HG03460 (cell line): ENCODE results near the gene TSEN15.
"Not testable (repeated sequence)": the region's sequence is repeated elsewhere in the genome, so short reads cannot be mapped to it uniquely, and the experiment has no call there.

Source experiments
- ATAC-seq: cut with Tn5 transposase; IDR thresholded peaks from one replicate; pipeline ENCODE4 v1.9.1; 2021; ENCODE audit not compliant: unreplicated experiment

Gene TSEN15

DNA sequence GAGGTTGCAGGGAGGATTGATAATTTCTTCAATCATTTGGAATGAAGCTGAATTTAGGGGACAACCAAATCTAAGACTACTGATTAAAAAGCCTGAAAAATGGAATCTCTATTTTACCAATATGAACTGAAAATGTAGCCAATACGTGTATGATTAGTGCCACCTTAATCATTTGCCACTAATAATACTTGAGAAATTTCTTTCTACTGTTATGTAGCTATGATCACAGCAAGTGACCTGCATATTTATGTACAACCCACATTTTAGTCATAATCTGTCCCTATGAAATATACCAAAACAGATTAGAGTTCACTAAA lies 20.5 kb upstream of the TSEN15 start:
- no peak for ATAC-seq

GRCh38 chr1:184031409-184032107 lies 20.0 kb upstream of the TSEN15 start:
- no peak for ATAC-seq

- no peak for ATAC-seq
Measured at GRCh38 chr1:184032306-184032929, 19.1 kb upstream of the TSEN15 start.

- ATAC-seq: no peak
Measured at GRCh38 chr1:184032930-184033418, 18.6 kb upstream of the TSEN15 start.

DNA sequence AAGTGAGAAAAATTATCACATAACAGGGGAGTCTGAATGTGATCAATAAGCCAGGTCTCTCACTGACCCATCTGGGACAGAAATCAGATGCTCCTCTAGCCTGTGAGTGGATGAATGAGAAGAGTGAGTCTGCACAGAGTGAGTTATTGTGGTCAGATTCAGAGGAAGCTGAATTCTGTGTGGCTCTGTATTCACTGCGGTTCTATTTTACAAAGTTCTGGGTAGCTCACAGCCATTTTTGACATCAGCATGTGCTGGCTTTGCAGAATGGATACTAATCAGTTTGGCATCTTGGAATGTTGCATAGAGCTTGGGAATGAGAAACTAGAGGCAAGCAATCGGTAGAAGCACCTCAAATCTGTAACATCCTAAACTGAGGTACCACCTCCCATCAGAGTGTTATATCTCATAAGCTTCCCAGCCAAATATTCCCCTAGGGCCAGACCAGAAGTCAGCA lies 17.8 kb upstream of the TSEN15 start:
- no peak for ATAC-seq

DNA sequence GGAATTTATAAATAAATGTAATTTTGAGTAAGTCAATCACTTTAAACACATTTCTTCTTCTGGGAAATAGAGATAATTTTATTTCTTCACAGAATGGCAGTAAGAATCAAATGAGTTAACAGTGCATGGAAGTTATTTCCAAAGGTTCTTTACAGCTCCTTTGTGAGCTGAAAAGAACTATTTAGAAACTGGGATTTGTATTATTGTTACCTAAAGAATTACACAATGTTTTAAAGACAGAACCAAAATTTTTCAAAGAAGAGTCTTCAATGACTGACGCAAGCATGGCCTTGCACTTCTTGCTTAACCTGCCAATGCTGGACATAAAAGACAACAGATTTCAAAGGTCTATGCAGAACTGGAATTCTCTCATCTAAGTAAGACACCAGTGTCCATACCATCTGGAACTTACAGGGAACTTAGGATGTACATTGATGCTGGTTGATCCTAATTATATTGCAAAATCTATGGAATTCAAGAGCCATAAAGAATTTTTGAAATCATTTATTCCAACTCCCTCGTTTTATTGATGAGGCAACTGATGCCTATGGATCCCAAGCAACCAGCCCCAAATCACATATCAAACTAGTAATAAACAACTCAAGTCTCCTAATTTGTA lies 16.7 kb upstream of the TSEN15 start:
- no peak for ATAC-seq

DNA sequence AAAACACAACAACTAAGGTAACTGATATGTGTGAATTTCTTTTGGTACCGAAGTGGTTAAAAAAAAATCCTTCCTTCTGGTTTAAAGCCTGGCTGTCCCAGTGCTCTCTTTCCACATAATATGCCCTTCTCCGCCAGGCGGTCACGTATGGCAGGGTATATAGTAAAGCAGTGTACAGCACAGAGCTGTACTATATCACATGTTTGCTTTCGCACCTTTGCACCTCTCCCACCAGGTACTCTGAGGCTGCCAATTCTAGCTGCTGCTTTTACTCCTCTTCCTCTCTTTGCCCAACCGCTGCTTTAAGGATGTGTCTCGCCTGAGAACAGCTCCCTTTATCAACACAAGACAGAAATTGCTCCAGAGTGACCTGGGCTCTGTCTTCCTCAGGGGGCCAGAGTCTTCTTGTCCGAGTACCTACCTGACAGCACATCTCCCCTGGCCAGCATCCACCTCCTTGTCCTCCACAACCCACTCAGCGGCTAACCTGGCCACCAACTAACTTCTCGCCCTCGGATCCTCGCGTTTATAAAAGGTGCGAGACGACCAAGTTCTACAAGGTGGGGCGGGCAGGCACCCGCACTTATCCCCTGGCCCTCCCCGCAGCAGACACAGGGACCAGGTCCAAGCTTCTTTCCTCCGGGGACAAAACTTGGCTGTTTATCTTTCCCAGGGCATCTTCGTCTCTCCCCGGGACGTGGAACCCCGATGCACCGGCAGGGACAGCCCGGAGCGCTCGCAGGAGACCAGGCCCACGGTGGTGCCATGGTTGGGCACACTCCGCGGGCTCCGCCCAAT lies 15.6 kb upstream of the TSEN15 start:
- ATAC-seq: no peak

DNA sequence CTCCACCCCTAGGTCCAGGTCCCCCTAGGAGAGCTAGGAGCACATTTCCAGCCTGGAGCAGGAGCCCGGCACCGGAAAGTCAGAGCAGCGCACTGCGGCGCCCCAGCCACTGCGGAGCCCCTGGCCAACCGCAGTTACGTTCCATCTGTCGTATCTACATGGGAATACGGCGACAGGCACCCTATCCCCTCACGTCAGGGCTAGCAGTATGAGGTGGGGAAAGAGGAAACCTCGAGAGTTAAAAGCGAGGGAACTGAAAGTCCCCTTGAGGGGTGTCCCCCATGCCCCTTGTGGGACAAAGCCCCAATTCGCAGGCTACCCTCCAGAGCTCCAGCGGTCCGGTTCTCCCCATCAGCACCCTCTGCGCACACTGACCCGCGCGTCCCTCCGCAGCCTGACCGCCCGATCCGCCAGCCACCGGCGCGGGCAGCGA lies 15.0 kb upstream of the TSEN15 start:
- peak; percentile 28 for ATAC-seq

DNA sequence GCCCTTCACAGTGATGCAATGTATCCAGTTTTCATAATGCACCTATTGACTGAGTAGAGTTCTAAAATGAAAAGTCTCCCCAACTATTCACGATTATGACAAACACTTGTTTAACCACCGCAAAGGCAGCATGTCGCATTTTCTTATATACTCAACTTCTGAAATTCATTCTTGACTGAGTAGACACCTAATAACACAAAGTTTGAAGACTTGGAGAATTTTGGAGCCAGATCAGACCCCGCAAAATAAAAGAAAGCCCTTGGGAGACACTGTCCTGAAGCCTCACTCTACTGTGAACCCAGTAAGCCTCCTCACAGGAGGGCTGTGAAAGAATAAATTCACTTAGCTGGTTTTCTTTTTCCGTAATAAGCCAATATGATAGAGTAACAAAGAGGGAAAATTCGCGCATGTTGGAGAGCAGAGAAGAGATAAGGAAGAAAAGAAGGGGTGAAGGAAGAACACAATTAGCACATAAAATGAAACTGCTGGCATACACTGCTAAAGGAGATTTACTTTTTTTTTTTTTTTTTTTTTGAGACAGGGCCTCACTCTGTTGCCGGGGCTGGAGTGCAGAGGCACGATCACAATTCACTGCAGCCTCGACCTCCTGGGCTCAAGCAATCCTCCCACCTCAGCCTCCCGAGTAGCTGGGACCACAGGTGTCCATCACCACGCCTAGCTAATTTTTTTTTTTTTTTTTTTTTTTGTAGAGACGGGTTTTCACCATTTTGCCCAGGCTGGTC lies 13.5 kb upstream of the TSEN15 start:
- ATAC-seq: no peak

DNA sequence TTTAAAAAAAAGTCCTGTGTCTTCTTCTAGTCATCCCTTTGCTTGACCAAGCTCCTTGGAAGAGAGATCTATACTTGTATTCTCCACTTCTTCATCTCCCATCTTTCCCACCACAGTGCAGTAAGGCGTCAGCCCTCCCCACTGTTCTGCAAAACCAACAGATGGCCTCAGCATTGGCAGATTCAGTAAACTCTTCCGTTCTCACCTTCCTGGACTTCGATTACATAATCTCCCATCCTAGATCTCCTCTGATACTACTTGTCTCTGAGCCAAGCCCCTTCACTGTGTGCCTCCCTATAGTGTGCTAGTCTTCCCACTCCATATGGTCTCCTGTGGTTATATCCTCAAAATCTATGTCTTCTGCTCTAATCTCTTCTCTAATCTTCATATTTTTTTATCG lies 12.4 kb upstream of the TSEN15 start:
- no peak for ATAC-seq

GRCh38 chr1:184041731-184042130 lies 9.8 kb upstream of the TSEN15 start:
- no peak for ATAC-seq

DNA sequence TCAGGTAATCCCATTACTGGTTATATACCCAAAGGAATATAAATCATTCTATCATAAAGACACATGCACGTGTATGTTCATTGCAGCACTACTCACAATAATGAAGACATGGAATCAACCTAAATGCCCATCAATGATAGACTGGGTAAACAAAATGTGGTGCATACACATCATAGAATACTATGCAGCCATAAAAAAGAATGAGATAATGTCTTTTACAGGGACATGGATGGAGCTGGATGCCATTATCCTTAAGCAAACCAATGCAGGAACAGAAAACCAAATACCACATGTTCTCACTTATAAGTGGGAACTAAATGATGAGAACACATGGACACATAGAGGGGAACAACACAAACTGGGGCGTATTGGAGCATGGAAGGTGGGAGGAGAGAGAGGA lies 8.2 kb upstream of the TSEN15 start:
- not testable (repeated sequence) for ATAC-seq

- no peak for ATAC-seq
Measured at GRCh38 chr1:184044603-184045376, 6.7 kb upstream of the TSEN15 start.

- ATAC-seq: not testable (repeated sequence)
Measured at GRCh38 chr1:184047541-184047940, 4.0 kb upstream of the TSEN15 start.

- no peak for ATAC-seq
Measured at GRCh38 chr1:184048561-184049240, 2.8 kb upstream of the TSEN15 start.

DNA sequence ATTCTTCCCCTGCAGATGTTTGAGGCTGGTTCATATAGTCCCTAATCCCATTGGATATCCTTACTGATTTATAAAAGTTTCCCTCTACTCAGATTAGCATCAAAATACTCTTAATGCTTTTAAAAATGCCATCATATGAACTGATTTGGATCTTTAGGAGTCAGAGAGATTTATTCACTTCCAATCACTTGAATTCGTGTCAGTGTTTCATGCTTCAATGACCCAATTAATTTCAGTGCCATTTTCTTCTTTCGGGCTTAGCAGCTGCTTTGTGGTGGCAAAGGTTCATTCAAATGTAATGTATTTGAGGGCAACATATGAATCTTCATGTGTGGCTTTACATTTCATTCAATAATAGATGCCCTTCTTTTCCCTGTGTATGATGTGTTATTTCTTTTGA lies 2.2 kb upstream of the TSEN15 start:
- ATAC-seq: no peak

DNA sequence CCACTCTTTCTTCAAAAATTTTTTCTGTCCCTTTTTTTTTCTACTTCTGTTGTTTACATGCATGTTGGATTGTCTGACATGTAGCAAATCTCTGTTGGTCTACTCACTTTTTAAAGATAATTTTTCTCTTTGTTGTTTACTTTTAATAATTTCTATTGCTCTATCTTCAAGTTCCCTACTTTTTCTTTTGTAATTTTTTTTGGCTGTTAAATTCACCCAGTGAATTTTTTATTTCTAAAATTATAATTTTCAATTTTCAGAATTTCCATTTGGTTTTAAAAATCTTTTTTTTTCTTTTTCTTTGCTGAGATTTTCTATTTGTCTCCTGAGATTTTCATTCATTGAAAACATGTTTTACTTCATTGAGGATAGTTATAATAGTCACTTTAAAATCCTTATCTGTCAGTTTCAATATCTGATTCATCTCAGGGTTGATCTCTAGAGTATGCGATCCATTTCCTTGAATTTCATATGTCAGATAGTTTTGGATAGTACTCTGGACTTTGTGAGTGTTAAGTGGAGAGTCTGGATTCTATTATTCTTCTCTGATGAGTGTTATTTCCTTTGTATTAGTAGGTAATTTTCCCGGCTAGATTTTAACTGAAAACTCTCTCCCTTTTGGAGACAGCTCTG lies 1.6 kb upstream of the TSEN15 start:
- no peak for ATAC-seq

- ATAC-seq: no peak
Measured at GRCh38 chr1:184050636-184051035, 894 bp upstream of the TSEN15 start.

DNA sequence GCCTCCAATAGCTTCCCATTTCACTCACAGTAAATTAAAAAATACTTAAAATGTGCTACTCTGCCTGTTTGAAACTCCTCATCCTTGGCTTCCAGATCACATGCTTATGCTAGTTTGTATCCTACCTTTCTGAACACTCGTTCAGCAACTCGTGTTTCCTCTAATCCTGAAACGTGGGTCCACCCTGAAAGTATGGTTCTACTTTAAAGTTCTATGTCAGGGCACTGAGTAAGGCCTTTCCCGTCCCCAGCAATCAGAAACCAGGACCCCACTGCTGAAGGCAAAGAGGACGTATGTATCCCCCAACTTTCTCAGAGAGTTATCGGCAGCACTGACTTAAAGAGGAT lies 419 bp upstream of the TSEN15 start:
- ATAC-seq: no peak
